Stimulated activated naive CD4-positive, alpha-beta T cell treated with Interleukin-2 at 50 U/mL for 16 hours (primary cell): ENCODE data around the gene COPG2.

Source experiments
- DNase-seq: peaks from one replicate; lab custom pipeline; 2025; lab: John Stamatoyannopoulos, UW

Gene COPG2

DNA sequence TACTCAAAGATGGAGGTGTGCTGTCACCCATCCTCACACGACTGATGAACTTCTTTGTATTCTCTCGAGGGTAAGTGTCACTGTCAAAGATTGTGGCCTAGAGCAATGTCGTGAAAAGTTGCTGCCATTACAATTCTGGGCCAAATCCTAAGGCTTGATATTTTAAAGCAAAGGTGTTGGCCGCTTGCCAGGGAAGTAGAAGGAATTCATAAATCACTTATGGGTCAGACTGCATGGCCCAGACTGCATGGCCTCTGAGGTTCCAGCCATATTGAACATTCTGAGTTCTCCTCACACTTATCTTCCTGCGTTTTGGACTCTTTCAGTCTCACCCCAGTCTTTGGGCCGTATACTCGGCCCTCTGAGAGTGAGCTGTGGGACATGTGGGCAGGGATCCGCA, 168.1 kb downstream of the COPG2 start:
- no peak for DNase-seq

DNA sequence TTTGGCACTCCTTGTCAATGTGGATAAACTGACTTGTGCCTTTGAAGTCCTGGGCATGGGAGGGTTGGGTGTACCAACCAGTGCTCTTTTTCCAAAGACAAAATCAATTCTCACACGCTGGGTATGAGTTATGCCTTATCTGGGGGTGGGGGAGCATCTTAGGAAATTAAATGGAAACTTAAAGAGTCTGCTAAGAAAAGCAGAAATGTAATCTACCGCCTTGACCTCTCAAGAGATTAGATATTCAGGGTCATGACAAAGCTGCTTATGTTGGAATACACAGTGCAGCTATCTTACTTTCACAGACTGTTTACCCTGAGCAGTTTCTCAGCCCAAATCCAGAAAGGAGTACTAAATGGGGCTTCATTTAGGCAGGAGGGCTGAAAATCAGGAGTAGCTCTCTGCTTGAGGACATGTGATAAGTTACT, 174.1 kb downstream of the COPG2 start:
- no peak for DNase-seq

DNA sequence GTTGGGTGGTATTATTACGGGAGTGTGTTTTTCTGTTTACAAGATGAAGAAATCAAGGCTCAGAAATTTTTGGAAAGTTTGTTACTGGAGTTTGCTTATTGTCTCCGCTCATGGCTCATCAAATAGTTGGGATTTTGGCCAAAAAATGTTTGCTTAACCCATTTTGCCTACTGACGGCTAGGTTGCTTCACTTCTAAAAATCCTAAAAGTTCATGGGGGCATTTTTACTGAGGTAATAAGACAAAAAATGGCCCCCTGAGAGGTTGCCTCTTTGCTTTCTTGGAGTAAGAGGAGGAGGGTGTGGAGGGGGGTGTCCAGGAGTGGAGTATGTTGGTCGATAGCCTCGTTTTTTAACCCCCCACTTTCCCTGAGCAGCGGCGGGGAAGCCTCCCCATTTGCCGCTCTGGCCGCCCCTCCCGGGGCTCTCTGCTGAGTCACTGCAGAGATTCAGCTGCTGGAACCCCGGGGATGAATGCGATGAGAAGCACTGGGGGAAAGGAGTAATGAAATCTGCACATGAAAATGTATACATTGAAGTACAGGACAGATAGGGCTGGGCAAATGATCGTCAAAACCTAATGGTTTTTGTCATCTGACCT, 175.2 kb downstream of the COPG2 start:
- no peak for DNase-seq

DNA sequence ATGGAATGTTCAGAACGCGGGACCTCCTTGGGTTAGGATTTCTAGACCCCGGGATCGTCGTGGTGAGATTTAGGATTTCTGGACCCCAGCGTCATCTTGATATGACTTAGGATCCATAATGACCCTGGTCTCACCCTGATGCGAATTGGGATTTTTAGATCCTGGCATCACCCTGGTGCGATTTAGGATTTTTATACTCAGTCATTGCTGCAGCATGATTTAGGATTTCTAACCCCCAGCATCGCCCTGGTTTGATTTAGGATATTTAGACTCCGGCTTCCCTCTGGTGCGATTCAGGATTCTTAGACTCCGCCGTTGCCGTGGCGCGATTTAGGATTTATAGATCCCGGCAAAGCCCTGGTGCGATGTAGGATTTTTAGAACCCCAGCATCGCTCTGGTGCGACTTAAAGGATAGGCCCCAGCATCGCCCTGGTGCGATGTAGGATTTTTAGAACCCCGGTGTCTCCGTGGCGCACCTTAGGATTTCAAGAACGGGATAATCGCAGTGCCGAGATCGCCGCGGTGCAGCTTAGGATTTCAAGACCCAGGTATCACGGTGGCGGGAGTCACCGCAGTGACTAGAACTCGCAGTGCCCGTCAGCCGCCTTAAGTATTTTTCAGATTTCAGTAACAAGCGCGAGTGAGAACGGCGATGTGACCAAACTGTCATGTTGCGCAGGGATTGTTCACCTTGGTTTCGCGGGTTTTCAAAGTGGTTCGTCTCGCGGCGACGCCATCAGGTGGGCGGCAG, 175.8 kb downstream of the COPG2 start:
- DNase-seq, result no peak

DNA sequence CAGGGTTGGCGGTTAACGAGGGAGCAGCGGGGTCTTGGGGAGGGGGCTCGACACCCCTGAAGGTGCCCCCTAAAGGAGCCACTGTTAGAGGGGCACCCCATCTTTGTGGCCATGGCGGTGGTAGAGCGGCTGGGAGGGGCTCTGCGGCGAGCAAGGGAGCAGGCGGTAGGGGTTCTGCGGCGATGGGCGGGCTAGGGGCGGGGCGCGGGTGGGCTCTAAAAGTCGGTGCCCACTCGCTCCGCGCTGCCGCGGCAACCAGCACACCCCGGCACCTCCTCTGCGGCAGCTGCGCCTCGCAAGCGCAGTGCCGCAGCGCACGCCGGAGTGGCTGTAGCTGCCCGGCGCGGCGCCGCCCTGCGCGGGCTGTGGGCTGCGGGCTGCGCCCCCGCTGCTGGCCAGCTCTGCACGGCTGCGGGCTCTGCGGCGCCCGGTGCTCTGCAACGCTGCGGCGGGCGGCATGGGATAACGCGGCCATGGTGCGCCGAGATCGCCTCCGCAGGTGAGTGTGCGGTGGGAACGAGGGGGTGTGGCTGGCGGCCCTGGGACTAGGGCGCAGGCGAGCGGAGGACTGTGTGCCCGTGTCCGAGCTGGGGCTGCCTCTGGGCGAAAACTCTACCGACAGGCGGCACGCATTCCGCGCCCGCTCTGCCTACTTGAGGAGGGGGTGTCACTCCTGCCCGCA, 176.6 kb downstream of the COPG2 start, which contains the start of gene MEST:
Gene MEST, plus strand, starts transcription at position 245 of the 682 bp plus-strand sequence. Its CDS starts 229 bp downstream, at position 474.
- no peak for DNase-seq

DNA sequence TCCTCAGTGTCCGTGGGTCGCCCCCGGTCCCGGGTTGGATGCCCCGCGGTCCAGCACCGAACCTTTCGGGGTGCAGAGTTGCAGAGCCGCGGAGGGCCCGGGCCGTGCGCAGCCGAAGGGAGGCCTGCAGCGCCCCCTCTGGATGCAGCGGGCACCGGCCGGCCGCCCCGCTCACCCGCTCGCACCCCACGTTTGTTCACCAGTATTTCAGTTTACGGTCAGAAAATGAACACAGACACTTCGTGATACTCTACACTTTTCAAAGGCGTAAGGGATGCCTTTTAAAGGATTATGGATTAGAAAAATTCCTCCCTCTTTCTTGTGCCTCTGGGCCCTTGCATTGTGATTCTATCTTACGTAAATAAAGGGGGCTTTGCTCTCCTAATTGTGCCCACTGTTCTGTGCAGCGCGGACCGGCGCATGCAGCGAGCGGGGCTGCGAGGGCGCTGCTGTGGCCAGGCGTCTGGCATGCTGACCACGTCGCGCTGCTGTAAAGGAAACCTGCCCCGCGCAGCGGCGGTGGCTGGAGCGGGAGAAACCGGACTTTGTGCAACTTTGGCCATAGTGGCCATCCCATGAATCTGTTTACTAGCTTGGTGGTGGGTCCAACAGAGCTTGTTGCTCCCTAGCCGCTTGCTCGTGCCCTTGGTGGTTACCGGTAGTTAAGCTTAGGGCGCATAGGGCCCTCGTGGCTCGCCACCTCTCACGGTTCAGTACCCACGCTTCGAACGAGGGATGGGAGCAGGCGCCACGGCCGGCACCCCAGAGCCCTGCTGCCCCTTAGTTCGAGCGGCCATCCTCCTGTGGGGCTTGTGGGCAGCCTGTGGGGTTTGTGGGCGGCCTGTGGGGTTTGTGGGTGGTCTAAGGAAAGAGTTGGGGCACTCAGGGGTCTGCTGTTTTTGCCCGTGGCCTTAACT, 177.4 kb downstream of the COPG2 start:
- DNase-seq, result no peak

DNA sequence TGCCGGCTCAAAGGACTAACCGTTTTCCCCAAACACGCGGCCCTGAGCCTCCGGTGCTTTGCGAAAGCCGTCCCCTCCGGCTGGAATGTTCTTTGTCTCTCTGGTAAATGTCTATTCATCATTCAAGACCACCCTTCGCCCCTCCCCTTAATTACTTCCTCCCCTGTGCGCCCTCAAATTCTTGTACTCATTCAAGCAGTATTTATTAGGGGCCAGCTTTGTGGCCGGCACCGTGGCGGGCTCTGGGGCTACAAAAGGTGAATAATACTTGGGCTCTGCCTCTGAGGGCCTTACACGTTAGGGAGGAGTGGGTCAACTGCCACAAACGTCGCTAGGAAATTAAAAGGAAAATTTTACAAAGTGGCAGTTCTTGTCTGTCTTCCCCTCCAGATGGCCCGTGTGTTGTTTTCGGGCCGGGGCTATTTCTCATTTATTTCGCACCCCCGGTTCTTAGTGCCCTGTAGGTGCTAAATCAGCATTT, 178.2 kb downstream of the COPG2 start:
- DNase-seq, result no peak

DNA sequence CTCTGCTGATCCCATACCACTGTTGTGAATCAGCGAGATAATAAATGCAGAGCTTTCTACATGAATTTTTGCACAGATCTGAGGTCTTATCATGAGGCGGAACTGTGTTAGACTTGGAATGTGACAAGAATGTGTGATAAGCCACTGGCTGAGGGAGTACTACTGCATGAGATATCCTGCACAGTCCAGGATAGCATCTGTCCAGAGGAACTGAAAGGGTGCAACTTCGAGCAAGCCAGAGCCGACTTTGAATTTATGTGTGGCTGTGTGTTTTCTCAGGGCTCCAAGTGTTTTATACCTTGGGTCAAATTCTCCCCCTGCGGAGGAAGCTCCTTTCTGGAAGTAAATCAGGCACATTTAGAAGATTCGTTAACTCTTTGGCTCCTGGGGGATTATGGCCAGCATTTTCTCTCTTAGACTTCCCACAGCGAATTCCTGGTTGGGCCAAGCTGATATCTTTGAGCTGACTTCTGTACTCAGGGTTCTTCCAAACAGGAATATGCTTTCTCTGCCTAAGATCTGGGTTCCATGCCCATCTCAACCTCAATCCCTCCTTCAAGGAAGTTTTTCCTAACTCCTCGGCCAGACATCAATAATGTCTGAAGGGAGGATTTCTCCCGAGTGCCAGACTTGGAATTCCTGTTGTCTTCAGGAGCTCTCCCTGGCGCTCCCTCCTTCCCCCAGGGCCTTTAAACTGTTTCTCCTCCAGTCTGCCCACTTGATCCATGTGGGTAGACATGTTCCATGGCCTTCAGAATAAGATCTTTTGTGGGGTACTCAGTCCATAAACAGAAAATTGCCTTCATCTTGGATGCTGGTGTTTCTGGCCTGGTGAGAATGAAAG, 179.2 kb downstream of the COPG2 start:
- DNase-seq, result no peak

DNA sequence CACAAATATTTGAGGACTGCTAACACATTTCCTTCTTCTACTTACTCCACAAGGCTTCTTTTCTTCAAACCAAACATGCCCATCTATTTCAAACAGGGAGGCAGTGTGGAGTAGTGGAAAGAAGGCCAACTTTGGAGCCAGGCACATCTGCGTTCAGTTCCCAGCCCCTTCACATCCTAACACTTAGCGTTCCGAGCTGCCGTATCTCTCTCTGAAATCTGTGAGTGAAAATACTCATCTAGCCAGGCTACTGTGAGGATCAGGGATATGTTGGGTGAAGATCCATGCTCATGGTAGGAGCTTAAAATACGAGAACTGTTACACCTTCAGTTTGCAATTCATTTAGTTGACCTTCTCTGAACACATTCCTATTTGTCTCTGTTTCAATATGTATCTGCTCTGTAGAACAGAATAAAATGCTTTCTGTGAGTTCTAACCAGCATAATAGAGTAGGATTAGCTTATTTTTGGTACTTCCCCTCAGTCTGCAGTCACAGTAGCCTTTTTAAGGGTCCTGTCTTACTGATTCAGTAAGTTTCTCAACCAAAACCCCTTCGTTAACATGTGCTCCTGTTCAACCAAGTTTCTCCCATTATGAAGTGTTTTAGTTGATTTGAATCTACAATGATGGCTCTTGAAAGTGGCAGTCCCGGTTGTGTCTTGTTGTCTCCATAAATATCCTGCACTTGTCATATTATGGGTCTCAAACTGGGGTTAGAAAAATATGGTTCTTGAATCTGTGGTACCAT, 180.0 kb downstream of the COPG2 start:
- no peak for DNase-seq

DNA sequence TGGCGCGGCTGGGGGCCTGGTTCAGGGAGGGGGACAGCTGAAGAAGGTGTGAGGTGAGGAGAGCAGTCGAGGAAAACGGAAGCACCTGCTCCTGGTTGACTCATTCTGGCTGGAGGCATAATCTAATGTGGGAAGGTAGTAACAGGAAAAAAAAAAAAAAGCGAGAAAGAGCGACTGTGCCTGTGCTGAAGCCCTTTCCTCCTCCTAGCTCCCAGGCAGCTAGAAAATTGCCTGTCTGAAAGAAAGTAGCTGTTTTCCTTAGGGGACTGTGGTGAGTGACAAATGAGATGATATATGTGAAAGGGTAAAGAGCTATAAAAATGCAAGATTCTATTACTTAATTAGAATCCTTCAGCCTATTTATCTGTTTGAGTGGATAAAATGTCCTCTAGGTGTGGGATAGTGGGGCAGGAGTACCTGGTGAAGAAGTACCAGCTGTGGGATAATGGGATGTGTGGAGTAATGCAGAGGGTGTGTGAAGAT, 181.6 kb downstream of the COPG2 start:
- DNase-seq, result no peak

DNA sequence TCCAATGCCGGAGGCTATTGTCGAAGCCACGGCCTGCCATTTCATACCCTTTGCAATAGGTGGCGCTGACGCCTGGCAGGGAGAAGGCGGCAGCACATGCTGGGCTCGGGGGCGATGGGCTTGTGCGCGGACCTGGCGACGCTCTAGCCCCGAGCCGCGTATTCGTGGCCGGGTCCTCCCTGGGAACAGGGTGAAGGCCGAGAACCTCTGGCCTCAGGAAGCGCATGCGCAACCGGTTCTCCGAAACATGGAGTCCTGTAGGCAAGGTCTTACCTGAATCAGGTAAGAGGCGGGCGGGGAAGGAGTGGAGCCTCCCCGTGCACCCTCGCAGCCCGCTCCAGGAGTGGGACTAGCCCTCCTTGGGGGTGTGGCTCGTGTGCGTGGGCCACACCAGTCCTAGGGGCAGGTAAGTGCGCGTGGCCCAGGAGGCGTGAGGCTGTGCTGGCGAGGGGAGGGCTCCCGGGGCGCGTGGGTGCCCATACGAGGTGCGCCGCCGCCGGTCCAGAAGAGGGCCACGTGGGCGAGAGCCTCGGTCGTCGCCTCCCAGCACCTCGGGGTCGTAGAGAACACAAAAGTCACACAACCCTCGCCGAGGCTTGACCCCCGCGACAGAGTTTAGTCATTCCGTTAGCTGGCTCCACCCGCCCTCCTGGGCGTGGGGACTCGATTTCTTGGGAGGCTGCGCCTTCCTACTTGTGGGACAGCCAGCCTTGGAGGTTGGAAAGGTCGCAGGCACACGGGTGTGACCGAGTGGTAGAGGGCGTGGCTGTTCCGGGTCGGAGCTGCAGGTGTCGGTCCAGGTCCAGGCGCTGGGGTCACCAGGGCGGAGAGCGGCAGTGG, 182.2 kb downstream of the COPG2 start:
- DNase-seq, result peak; percentile 61

DNA sequence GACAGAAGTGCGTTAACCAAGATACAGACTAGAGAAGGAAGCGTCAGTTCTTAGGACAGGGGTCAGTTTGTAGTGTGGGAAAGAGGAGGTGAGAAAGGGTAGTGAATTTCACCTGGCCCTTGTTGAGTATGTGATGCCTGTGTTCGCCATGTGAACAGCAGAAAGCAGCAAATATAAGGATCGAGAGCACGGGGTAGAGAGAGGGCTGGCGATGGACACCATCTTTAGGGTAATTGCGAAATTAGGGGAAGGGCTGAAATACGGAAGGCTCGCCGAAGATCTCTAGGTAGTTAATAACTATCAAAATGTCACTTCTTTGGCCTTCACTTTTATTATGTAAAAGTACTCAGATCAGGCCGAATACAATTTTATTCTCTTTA, 182.8 kb downstream of the COPG2 start:
- DNase-seq, result no peak

DNA sequence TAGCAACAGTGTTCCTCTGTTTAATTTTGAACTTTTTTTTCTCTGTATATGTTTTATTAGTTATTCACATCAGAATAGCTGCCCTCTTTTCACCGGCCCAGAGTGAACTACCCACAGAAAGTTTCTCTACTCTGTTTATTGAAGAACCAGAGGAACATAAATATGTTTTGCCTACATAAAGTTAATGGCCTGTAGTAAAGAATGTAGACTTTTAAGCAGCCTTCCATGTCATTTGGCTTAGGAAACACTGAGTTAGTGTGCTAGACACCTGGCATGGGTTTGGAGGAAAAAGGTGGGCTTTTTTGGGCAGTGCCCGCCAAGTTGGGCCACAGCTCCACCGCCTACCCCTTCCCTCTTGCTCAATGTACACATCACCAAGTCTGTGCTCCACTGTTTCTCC, 185.5 kb downstream of the COPG2 start:
- DNase-seq, result no peak

DNA sequence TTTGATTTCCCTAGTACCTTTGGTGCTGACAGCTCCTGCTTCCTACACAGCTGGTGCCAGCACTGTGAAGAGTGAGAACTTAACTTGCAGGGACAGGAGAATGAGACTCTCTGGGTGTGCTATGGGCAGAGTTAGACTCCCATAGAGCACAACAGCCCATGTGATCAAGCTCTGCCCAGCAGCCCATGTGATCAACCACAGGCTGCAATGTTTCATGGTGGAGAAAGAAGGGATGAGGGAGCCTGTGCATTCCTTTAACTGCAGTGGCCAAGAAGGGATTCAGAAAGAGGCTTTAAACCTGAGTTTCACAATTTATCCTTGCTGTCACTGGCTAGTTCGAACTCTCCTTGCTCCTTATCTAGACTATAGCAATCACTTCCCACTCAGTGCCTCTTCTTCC, 186.7 kb downstream of the COPG2 start:
- no peak for DNase-seq

DNA sequence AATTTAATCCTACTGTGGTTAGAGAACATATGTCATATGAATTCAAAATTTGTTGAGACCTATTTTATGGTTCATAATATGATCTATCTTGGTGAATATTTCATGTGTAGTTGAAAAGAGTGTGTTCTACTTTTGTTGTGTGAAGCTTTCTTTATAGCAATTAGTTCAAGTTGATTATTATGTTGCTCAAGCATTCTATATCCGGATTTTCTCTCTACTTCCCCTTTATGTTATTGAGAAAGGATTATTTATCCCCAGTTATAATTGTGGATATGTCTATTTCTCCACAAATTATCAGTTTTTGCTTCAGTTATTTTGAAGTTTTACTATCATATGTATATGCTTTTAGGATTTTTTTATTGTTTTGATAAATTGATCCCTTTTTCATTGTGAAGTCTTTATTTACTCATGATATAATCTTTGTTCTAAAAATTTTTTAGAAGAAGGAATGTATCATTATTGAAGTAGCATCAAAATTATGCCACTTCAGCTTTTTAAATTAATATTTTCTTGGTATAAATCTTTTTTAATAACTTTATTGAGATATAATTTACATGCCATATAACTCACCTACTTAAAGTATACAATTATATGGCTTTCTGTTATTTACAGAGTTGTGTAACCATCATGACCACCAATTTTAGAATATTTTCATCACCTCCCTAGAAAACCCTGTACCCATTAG, 188.7 kb downstream of the COPG2 start:
- no peak for DNase-seq

DNA sequence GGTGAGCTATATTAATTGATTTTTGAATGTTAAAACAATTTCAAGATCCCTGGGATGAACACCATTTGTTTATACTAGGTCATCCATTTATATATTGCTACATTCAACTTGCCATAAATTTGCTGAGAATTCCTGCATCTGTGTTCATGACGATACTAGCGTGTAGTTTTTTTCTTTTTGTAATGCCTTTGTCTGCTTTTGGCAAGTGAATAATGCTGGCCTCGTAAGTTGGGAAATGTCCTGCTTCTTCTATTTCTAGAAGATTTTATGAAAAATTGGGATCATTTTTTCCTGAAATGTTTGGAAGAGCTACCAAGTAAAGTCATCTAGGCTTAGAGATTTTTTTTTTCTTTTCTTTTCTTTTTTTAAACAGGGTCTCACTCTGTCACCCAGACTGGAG, 189.6 kb downstream of the COPG2 start:
- no peak for DNase-seq

DNA sequence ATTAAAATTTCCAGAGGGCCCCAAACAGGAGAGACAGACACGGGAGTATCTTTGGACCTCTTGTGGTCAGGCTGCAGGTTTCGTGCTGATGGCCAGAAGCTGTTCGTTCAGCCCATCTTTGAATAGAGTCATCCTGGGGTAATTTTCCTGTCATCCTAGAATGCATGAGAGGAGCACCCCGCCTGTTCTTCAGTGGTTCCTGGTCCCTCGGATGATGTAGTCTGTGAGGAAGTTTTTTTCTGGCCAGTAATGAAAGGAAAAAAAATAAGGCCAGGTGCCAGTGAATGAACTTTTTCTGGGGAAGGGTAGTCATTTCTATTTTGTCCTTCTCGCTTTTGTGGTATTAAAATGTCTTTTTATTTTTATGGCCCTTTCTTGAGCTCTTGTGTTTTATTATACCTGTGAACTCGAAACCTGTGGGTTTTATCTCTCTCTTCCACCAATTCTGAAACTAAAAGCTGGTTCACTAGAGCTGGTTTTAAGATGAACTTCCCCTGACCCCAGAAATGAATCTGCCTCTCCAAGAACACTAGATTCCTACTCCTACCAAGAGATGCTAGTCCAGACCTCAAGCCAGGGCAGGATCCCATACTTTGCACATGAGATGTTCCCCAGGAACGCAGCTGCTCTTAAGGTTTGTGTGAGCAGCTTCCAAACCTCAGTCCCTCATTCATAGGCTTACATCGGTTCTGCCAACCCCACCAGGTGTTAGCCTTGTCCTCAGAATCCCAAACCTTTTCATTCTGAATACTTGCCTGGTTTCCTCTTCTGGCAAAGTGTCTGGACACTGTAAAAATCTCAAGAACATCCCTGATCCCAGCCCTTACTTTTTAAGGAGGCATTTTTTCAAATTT, 192.0 kb downstream of the COPG2 start:
- DNase-seq, result no peak

DNA sequence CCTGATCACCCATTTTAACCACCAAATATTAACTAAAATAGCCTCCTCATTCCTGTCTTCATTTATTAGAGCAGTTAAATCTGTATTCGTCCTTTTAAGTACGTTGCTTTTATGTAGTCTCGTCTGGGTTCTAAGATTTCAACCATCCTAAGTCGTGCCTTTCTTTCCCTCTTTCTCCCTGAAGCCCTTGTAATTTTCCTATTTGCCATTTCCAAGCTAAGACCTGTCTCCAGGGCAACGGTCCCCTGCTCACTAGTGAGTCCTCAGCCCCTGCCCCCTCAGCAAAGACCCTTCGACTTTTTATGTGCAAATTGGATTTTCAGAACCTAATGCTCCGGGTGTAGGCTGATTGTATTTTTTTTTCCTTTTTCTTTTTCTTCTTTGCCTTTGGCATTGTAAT, 192.8 kb downstream of the COPG2 start:
- no peak for DNase-seq
